SK-N-SH treated with all-trans-retinoic acid at 6 μM for 48 hours (cell line): ENCODE data around the gene PAOX.

Experiments used
- ATAC-seq: fragments of 200-7000 bp; cut with Tn5 transposase; 3 replicates; pipeline ENCODE4 v1.9.1; 2020; ENCODE audit warnings: mild to moderate bottlenecking, moderate library complexity
- ARNTL ChIP-seq: fragments of 450-650 bp; formaldehyde crosslinking; IDR thresholded peaks from 2 replicates; pipeline ENCODE4 v1.5.0; 2020; ENCODE audit warnings: low read depth, mild to moderate bottlenecking, moderate library complexity, borderline replicate concordance
- BACH2 ChIP-seq: fragments of 250-450 bp; sonication (Bioruptor Pico); IDR thresholded peaks from 2 replicates; pipeline ENCODE4 v1.9.0; 2021; ENCODE audit warnings: mild to moderate bottlenecking, borderline replicate concordance
- CSDC2 ChIP-seq: fragments of 250-450 bp; sonication (Bioruptor Pico); IDR thresholded peaks from 2 replicates; pipeline ENCODE4 v1.5.0; 2020; ENCODE audit warnings: mild to moderate bottlenecking, moderate library complexity
- ESRRG ChIP-seq: fragments of 250-450 bp; sonication (Bioruptor Pico); IDR thresholded peaks from 2 replicates; pipeline ENCODE4 v1.6.1; 2021; ENCODE audit warnings: mild to moderate bottlenecking
- GLIS3 ChIP-seq: fragments of 250-450 bp; sonication (Bioruptor Pico); IDR thresholded peaks from 2 replicates; pipeline ENCODE4 v1.5.0; 2020; ENCODE audit warnings: mild to moderate bottlenecking, moderate library complexity
- OSR1 ChIP-seq: fragments of 250-450 bp; sonication (Bioruptor Pico); IDR thresholded peaks from 2 replicates; pipeline ENCODE4 v1.8.0; 2022; ENCODE audit warnings: moderate library complexity, mild to moderate bottlenecking, inconsistent platforms
- PPARA ChIP-seq: fragments of 250-450 bp; sonication (Bioruptor Pico); IDR thresholded peaks from 2 replicates; pipeline ENCODE4 v1.5.0; 2020; ENCODE audit warnings: mild to moderate bottlenecking, borderline replicate concordance
- RARB ChIP-seq: fragments of 250-450 bp; sonication (Bioruptor Pico); IDR thresholded peaks from 2 replicates; pipeline ENCODE4 v1.8.0; 2021; ENCODE audit warnings: mild to moderate bottlenecking, moderate library complexity
- SNAI2 ChIP-seq: fragments of 250-450 bp; sonication (Bioruptor Pico); IDR thresholded peaks from 2 replicates; pipeline ENCODE4 v1.5.0; 2020; ENCODE audit warnings: mild to moderate bottlenecking, moderate library complexity
- TCF4 ChIP-seq: fragments of 250-450 bp; sonication (Bioruptor Pico); IDR thresholded peaks from 2 replicates; pipeline ENCODE4 v1.8.0; 2021; ENCODE audit warnings: mild to moderate bottlenecking, moderate library complexity, borderline replicate concordance
- TOX ChIP-seq: fragments of 250-450 bp; sonication (Bioruptor Pico); IDR thresholded peaks from 2 replicates; pipeline ENCODE4 v1.8.0; 2021; ENCODE audit warnings: mild to moderate bottlenecking, moderate library complexity, borderline replicate concordance
- TSHZ2 ChIP-seq: fragments of 250-450 bp; sonication (Bioruptor Pico); IDR thresholded peaks from 2 replicates; pipeline ENCODE4 v1.5.0; 2020; ENCODE audit warnings: mild to moderate bottlenecking, moderate library complexity
- ZFP3 ChIP-seq: fragments of 250-450 bp; sonication (Bioruptor Pico); IDR thresholded peaks from 2 replicates; pipeline ENCODE4 v1.5.0; 2020; ENCODE audit warnings: mild to moderate bottlenecking, moderate library complexity
- ZFP30 ChIP-seq: fragments of 450-650 bp; formaldehyde crosslinking; IDR thresholded peaks from 2 replicates; pipeline ENCODE4 v1.5.0; 2022; ENCODE audit warnings: mild to moderate bottlenecking, moderate library complexity
- ZNF565 ChIP-seq: fragments of 450-650 bp; formaldehyde crosslinking; conservative IDR thresholded peaks from 2 replicates; pipeline ENCODE4 v1.5.0; 2020; ENCODE audit warnings: low read depth, mild to moderate bottlenecking, moderate library complexity
- ZNF70 ChIP-seq: fragments of 450-650 bp; formaldehyde crosslinking; IDR thresholded peaks from 2 replicates; pipeline ENCODE4 v1.5.0; 2020; ENCODE audit warnings: mild to moderate bottlenecking, moderate library complexity
- ZNF8 ChIP-seq: fragments of 450-650 bp; formaldehyde crosslinking; IDR thresholded peaks from 2 replicates; pipeline ENCODE4 v1.5.0; 2020; ENCODE audit warnings: mild to moderate bottlenecking, moderate library complexity
- TF ChIP-seq, protein P1 (sequence below): fragments of 250-450 bp; sonication (Bioruptor Pico); IDR thresholded peaks from 2 replicates; pipeline ENCODE4 v1.8.0; 2020; ENCODE audit warnings: mild to moderate bottlenecking, moderate library complexity, borderline replicate concordance
- TF ChIP-seq, protein P2 (sequence below): fragments of 250-450 bp; sonication (Bioruptor Pico); IDR thresholded peaks from 2 replicates; pipeline ENCODE4 v1.5.1; 2020; ENCODE audit warnings: low read depth, mild to moderate bottlenecking, moderate library complexity
- TF ChIP-seq, protein P3 (sequence below): fragments of 250-450 bp; sonication (Bioruptor Pico); IDR thresholded peaks from 2 replicates; pipeline ENCODE4 v1.5.1; 2021; ENCODE audit warnings: mild to moderate bottlenecking, moderate library complexity

Gene PAOX

DNA sequence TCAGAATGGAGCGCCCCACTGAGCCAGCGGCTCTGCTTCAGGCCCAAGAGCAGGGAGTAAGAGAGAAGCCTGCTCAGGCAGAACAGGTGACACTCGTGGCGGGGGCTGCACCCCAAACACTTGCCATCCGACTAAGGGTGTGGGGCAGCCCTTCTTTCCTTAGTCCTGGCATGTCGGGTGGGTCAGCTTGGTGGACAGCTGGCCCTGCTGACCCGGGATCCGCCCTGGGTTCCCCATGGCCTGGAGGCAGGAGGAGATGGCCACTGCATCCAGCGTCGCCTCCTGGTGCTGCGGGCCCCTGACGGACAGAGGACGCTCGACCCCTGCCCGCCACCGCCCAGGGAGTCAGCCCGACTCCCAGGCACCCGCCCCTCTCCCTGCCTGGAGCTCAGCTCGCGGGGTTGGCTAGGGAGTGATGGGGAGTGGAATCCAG is 1.2 kb upstream of the PAOX start:
- ATAC-seq: no peak
- no peak for TF ChIP-seq PPARA (CRISPR knock-in tag)
- no peak for TF ChIP-seq ZFP3 (CRISPR knock-in tag)
- TF ChIP-seq GLIS3 (CRISPR knock-in tag): no peak
- TF ChIP-seq, protein P1, sequence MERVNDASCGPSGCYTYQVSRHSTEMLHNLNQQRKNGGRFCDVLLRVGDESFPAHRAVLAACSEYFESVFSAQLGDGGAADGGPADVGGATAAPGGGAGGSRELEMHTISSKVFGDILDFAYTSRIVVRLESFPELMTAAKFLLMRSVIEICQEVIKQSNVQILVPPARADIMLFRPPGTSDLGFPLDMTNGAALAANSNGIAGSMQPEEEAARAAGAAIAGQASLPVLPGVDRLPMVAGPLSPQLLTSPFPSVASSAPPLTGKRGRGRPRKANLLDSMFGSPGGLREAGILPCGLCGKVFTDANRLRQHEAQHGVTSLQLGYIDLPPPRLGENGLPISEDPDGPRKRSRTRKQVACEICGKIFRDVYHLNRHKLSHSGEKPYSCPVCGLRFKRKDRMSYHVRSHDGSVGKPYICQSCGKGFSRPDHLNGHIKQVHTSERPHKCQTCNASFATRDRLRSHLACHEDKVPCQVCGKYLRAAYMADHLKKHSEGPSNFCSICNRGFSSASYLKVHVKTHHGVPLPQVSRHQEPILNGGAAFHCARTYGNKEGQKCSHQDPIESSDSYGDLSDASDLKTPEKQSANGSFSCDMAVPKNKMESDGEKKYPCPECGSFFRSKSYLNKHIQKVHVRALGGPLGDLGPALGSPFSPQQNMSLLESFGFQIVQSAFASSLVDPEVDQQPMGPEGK (CRISPR knock-in tag): no peak
- no peak for TF ChIP-seq ESRRG (CRISPR knock-in tag)

GRCh38 chr10:133378251-133379096 is 588 bp upstream of the PAOX start:
- peak; percentile 78 for ATAC-seq
- TF ChIP-seq TOX (no peak), ESRRG (CRISPR knock-in tag) (no peak), TSHZ2 (CRISPR knock-in tag) (no peak), ZNF8 (CRISPR knock-in tag) (no peak), ARNTL (CRISPR knock-in tag) (no peak), PPARA (CRISPR knock-in tag) (no peak), ZFP3 (CRISPR knock-in tag) (no peak), GLIS3 (CRISPR knock-in tag) (no peak), RARB (CRISPR knock-in tag) (no peak), ZNF565 (CRISPR knock-in tag) (no peak), BACH2 (CRISPR knock-in tag) (no peak), OSR1 (no peak), SNAI2 (CRISPR knock-in tag) (no peak), CSDC2 (CRISPR knock-in tag) (no peak)
- TF ChIP-seq, protein P2, sequence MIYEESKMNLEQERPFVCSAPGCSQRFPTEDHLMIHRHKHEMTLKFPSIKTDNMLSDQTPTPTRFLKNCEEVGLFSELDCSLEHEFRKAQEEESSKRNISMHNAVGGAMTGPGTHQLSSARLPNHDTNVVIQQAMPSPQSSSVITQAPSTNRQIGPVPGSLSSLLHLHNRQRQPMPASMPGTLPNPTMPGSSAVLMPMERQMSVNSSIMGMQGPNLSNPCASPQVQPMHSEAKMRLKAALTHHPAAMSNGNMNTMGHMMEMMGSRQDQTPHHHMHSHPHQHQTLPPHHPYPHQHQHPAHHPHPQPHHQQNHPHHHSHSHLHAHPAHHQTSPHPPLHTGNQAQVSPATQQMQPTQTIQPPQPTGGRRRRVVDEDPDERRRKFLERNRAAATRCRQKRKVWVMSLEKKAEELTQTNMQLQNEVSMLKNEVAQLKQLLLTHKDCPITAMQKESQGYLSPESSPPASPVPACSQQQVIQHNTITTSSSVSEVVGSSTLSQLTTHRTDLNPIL (CRISPR knock-in tag): no peak
- TF ChIP-seq, protein P1 (CRISPR knock-in tag): no peak

DNA sequence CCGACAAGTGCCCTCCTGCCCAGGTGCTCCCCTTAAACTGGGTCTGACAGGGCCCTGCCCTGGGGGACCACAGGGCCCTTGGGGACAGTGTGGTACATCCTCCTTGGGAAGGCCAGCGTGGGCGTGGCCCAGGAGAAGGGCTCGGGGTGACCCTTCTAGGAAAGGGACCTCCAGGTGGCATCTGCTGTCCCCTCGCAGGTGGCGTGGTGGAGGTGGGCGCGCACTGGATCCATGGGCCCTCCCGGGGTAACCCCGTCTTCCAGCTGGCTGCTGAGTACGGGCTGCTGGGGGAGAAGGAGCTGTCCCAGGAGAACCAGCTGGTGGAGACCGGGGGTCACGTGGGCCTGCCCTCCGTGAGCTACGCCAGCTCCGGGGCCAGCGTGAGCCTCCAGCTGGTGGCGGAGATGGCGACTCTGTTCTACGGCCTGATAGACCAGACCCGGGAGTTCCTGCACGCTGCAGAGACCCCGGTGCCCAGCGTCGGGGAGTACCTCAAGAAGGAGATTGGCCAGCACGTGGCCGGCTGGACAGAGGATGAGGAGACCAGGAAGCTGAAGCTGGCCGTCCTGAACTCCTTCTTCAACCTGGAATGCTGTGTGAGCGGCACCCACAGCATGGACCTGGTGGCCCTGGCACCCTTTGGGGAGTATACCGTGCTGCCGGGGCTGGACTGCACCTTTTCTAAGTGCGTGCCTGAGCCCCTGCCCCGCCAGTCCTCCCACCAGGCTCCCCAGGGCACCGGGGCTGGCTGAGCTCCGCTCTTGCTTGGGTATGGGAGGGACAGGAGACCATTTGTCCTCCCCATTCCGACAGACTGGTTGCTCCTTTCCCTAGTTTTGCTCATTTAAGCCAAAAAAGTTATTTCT is 972 bp downstream of the PAOX start:
- ATAC-seq: no peak
- TF ChIP-seq TSHZ2 (CRISPR knock-in tag): no peak
- TF ChIP-seq, protein P1 (CRISPR knock-in tag): no peak
- no peak for TF ChIP-seq OSR1
- no peak for TF ChIP-seq TCF4 (CRISPR knock-in tag)
- TF ChIP-seq ZNF70 (CRISPR knock-in tag): no peak
- TF ChIP-seq PPARA (CRISPR knock-in tag): no peak
- no peak for TF ChIP-seq ZFP30 (CRISPR knock-in tag)
- TF ChIP-seq ZNF8 (CRISPR knock-in tag): no peak
- TF ChIP-seq CSDC2 (CRISPR knock-in tag): no peak
- TF ChIP-seq, protein P3, sequence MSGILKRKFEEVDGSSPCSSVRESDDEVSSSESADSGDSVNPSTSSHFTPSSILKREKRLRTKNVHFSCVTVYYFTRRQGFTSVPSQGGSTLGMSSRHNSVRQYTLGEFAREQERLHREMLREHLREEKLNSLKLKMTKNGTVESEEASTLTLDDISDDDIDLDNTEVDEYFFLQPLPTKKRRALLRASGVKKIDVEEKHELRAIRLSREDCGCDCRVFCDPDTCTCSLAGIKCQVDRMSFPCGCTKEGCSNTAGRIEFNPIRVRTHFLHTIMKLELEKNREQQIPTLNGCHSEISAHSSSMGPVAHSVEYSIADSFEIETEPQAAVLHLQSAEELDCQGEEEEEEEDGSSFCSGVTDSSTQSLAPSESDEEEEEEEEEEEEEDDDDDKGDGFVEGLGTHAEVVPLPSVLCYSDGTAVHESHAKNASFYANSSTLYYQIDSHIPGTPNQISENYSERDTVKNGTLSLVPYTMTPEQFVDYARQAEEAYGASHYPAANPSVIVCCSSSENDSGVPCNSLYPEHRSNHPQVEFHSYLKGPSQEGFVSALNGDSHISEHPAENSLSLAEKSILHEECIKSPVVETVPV (CRISPR knock-in tag): no peak
- TF ChIP-seq GLIS3 (CRISPR knock-in tag): no peak
- no peak for TF ChIP-seq ZNF565 (CRISPR knock-in tag)
